HCT116 (cell line): Measurements from ENCODE around the gene GSTA4. TPM values are rescaled to one million over a fixed set of nuclear protein-coding genes. Genes with fewer than 3 reads are reported as not detected.

Experiments
- ATAC-seq: fragments of 200-7000 bp; cut with Tn5 transposase; 2 replicates; pipeline ENCODE4 v1.9.1; 2020; ENCODE audit warnings: mild to moderate bottlenecking, moderate library complexity
- BruUV-seq: library from RNA; stranded (reverse); fragments of 400-500 nt; replicated peaks from 2 replicates; lab custom pipeline; 2021; lab: Mats Ljungman, UMichigan
- CTCF ChIA-PET: fragments of 300-600 bp; sonication (Branson Sonifier 250); formaldehyde crosslinking; loops from one replicate; lab custom pipeline; 2021; ENCODE audit warnings: antibody characterized with exemption; lab: Charles Lee
- POLR2A ChIA-PET: fragments of 300-600, 350-600 bp; sonication (Branson Sonifier 250); formaldehyde crosslinking; loops from one replicate; lab custom pipeline; 2021; ENCODE audit warnings: antibody characterized with exemption; lab: Charles Lee
- RAD21 ChIA-PET, 2 experiments: fragments of 300-600 bp; sonication (Branson Sonifier 250); formaldehyde crosslinking; loops; one replicate each; lab custom pipeline; 2023; ENCODE audit warnings: low total read pairs in 2 of 2; ENCODE audit not compliant: uncharacterized antibody in 2 of 2, unreplicated experiment in 2 of 2, low non-redundant PET in 1 of 2; lab: Charles Lee
- DNase-seq: peaks from one replicate; pipeline ENCODE4 v3.0.0-alpha.2; 2010; ENCODE audit warnings: low read depth, low spot score
- H2AFZ ChIP-seq: fragments of 200-600 bp; shearing (Covaris generic), sonication (generic); 2 replicates; pipeline ENCODE4 v1.6.1; 2017; ENCODE audit warnings: low read depth, mixed run types, mixed read lengths, antibody characterized with exemption, low read length; ENCODE audit not compliant: poor library complexity, severe bottlenecking
- H3K27ac ChIP-seq: 2 replicates; pipeline ENCODE4 v1.5.1; 2012; ENCODE audit warnings: low read depth, low read length
- H3K27me3 ChIP-seq: fragments of 200-600 bp; sonication (generic); 2 replicates; pipeline ENCODE4 v1.6.1; 2016; ENCODE audit warnings: mixed run types, low read length, mixed read lengths; ENCODE audit not compliant: insufficient read depth
- H3K36me3 ChIP-seq, 2 experiments: fragments of 200-500 bp in 1 of 2; fragments of 200-600 bp in 1 of 2; sonication (Bioruptor generic) in 1 of 2; sonication (generic) in 1 of 2; 2 replicates each; pipeline versions ENCODE4 v1.5.1 to v1.6.1; 2014 to 2016; ENCODE audit warnings: low read length in 2 of 2, inconsistent platforms in 1 of 2, mixed read lengths in 1 of 2, mixed run types in 1 of 2; ENCODE audit not compliant: insufficient read depth in 2 of 2, control insufficient read depth in 1 of 2
- H3K4me1 ChIP-seq, 2 experiments: fragments of 200-600 bp in 1 of 2; sonication (generic) in 1 of 2; 2 replicates each; pipeline versions ENCODE4 v1.5.1 to v1.6.1; 2012 to 2017; ENCODE audit warnings: low read length in 2 of 2, inconsistent platforms in 1 of 2, mild to moderate bottlenecking in 1 of 2, mixed read lengths in 1 of 2, mixed run types in 1 of 2, moderate library complexity in 1 of 2; ENCODE audit not compliant: insufficient read depth in 2 of 2, control insufficient read depth in 1 of 2
- H3K4me2 ChIP-seq: fragments of 200-600 bp; sonication (generic); 2 replicates; pipeline ENCODE4 v1.6.1; 2017; ENCODE audit warnings: mixed run types, low read length, mixed read lengths
- H3K4me3 ChIP-seq, 2 experiments: fragments of 200-600 bp in 1 of 2; sonication (generic) in 1 of 2; replicated peaks in 1 of 2; 2 replicates each; pipeline ENCODE4 v1.5.1; 2011 to 2016; ENCODE audit warnings: low read length in 2 of 2, control low read depth in 1 of 2, low read depth in 1 of 2, mild to moderate bottlenecking in 1 of 2, mixed read lengths in 1 of 2, mixed run types in 1 of 2
- H3K79me2 ChIP-seq: fragments of 200-600 bp; sonication (generic); 2 replicates; pipeline ENCODE4 v1.6.1; 2017; ENCODE audit warnings: mild to moderate bottlenecking, mixed run types, low read length, moderate library complexity, mixed read lengths; ENCODE audit not compliant: insufficient read depth
- H3K9ac ChIP-seq: fragments of 200-600 bp; sonication (generic); 2 replicates; pipeline ENCODE4 v1.6.1; 2016; ENCODE audit warnings: low read length, mixed read lengths
- H3K9me2 ChIP-seq: fragments of 200-600 bp; sonication (generic), shearing (Covaris generic); 2 replicates; pipeline ENCODE4 v1.6.1; 2017; ENCODE audit warnings: mixed run types, mild to moderate bottlenecking, moderate library complexity; ENCODE audit not compliant: insufficient read depth
- H3K9me3 ChIP-seq, 2 experiments: fragments of 200-500 bp in 1 of 2; fragments of 200-600 bp in 1 of 2; sonication (Bioruptor generic) in 1 of 2; sonication (generic) in 1 of 2; 2 replicates each; pipeline ENCODE4 v1.6.1; 2014 to 2017; ENCODE audit warnings: low read length in 2 of 2, mixed read lengths in 2 of 2, inconsistent platforms in 1 of 2, low read depth in 1 of 2, mild to moderate bottlenecking in 1 of 2, mixed run types in 1 of 2, moderate library complexity in 1 of 2; ENCODE audit not compliant: control insufficient read depth in 1 of 2, insufficient read depth in 1 of 2
- H4K20me1 ChIP-seq: fragments of 200-600 bp; sonication (generic), shearing (Covaris generic); 2 replicates; pipeline ENCODE4 v1.6.1; 2017; ENCODE audit warnings: mixed run types, mild to moderate bottlenecking, moderate library complexity; ENCODE audit not compliant: insufficient read depth
- ATF3 ChIP-seq: IDR thresholded peaks from 2 replicates; pipeline ENCODE4 v1.6.1; 2012
- CBX3 ChIP-seq: IDR thresholded peaks from 2 replicates; pipeline ENCODE4 v1.6.1; 2012; ENCODE audit warnings: low read depth
- CTCF ChIP-seq, 3 experiments: fragments of 200-600 bp in 1 of 3; sonication (generic) in 1 of 3; IDR thresholded peaks in 2 of 3; conservative IDR thresholded peaks in 1 of 3; 2 replicates each; pipeline ENCODE4 v1.5.1; 2012 to 2017; ENCODE audit warnings: low read depth in 2 of 3, low read length in 2 of 3, antibody characterized with exemption in 1 of 3, borderline replicate concordance in 1 of 3, control low read depth in 1 of 3, mild to moderate bottlenecking in 1 of 3, mixed read lengths in 1 of 3, mixed run types in 1 of 3, moderate library complexity in 1 of 3; ENCODE audit not compliant: insufficient read depth in 1 of 3
- EZH2 ChIP-seq: fragments of 200-600 bp; sonication (generic); IDR thresholded peaks from 2 replicates; pipeline ENCODE4 v1.6.1; 2017; ENCODE audit warnings: antibody characterized with exemption, mixed run types
- EZH2phosphoT487 ChIP-seq: fragments of 200-600 bp; IDR thresholded peaks from 2 replicates; pipeline ENCODE4 v1.6.1; 2018; ENCODE audit warnings: antibody characterized with exemption, borderline replicate concordance
- POLR2A ChIP-seq: IDR thresholded peaks from 2 replicates; pipeline ENCODE4 v1.7.0; 2011; ENCODE audit warnings: borderline replicate concordance; ENCODE audit not compliant: insufficient read depth, insufficient read length; ENCODE audit errors: extremely low read depth
- RAD21 ChIP-seq: IDR thresholded peaks from 2 replicates; pipeline ENCODE4 v1.6.1; 2012; ENCODE audit warnings: low read depth, mild to moderate bottlenecking
- SRF ChIP-seq: IDR thresholded peaks from 2 replicates; pipeline ENCODE4 v1.6.1; 2012; ENCODE audit warnings: low read depth
- YY1 ChIP-seq: IDR thresholded peaks from 2 replicates; pipeline ENCODE4 v1.6.1; 2011; ENCODE audit warnings: low read length, low read depth, moderate library complexity, mild to moderate bottlenecking; ENCODE audit not compliant: insufficient replicate concordance; ENCODE audit errors: extremely low read depth
- ZBTB33 ChIP-seq: IDR thresholded peaks from 2 replicates; pipeline ENCODE4 v1.6.1; 2011; ENCODE audit warnings: mild to moderate bottlenecking, low read length, moderate library complexity; ENCODE audit not compliant: insufficient replicate concordance; ENCODE audit errors: extremely low read depth
- ZNF274 ChIP-seq: fragments of 200-500 bp; sonication (Bioruptor generic); IDR thresholded peaks from 2 replicates; pipeline ENCODE4 v1.6.1; 2014; ENCODE audit warnings: mild to moderate bottlenecking, low read depth, low read length, inconsistent platforms
- intact Hi-C: fragments of 100-400 bp; cut with micrococcal nuclease; formaldehyde crosslinking; loops from 2 replicates; pipeline ENCODE4 v1.10.0; 2022
- total RNA-seq: library from RNA; stranded (reverse); gene quantifications from one replicate; pipeline ENCODE4 v1.2.1, GENCODE V29; 2021; ENCODE audit not compliant: unreplicated experiment

Gene GSTA4
- total RNA-seq, 1 experiment from 2014 or later, result 2.2 TPM

GRCh38 chr6:52976149-52976548, 18.9 kb downstream of the GSTA4 start:
- BruUV-seq, result no TSS peak

More at GRCh38 chr6:52976149-52976548, 18.9 kb downstream of the GSTA4 start:
- no peaks in the 10 kb centered on the region for H3K36me3 ChIP-seq
- intact Hi-C loops, result no loop called here
- H2AFZ ChIP-seq, result no peak overlapping the region
- H3K4me2 ChIP-seq, result no peak overlapping the region
- ATAC-seq, result no peak
- H3K27me3 ChIP-seq, result no peaks in the 10 kb centered on the region
- H3K9me3 ChIP-seq, result no peaks in the 10 kb centered on the region
- no peak overlapping the region for H3K27ac ChIP-seq
- TF ChIP-seq CBX3 (no peak), EZH2phosphoT487 (no peak), SRF (no peak), ATF3 (no peak), RAD21 (no peak), YY1 (no peak), CTCF (IDR thresholded peaks at IDR 0.05 in 2 of 3, conservative IDR thresholded peaks at IDR 0.05 in 1 of 3; ENCODE audit: borderline replicate concordance in 1 of 3, insufficient read depth in 1 of 3, low read depth in 2 of 3, low read length in 2 of 3) (no peak), ZNF274 (no peak), POLR2A (no peak), EZH2 (no peak), ZBTB33 (no peak)
- TF ChIP-seq, all 23 proteins: peak for 0
- ChIA-PET CTCF (no interaction called here), RAD21 (no interaction called here), POLR2A (no interaction called here)
- Histone ChIP-seq H3K9ac (no peak overlapping the region), H3K9me2 (no peaks in the 10 kb centered on the region), H3K4me1 (no peaks in the 10 kb centered on the region), H3K4me3 (no peak overlapping the region), H3K79me2 (no peaks in the 10 kb centered on the region), H4K20me1 (no peaks in the 10 kb centered on the region)
- no peak for DNase-seq
